ENCODE data around the gene ELMO1.

Gene ELMO1

GRCh38 chr7:37229381-37229780 is 219.3 kb downstream of the ELMO1 start:
- peak; percentile 70 for ATAC-seq (ENCODE audit: insufficient read depth, low read depth)
- no peak for DNase-seq
- Histone ChIP-seq H3K27me3 (ENCODE audit: insufficient read depth, low read length, poor library complexity) (no peaks in the 10 kb centered on the region), H3K4me1 (ENCODE audit: insufficient read depth, low read length) (peaks cover 28% of the 10 kb centered on the region), H3K79me2 (ENCODE audit: insufficient read depth, low read length) (no peaks in the 10 kb centered on the region), H3K9ac (ENCODE audit: low read depth, low read length) (no peak overlapping the region), H3K9me3 (ENCODE audit: insufficient read depth, low read length, severe bottlenecking) (no peaks in the 10 kb centered on the region), H2AFZ (ENCODE audit: low read depth, low read length) (no peak overlapping the region), H3K27ac (ENCODE audit: low read length) (no peak overlapping the region), H4K20me1 (ENCODE audit: insufficient read depth, low read length) (peaks cover 11% of the 10 kb centered on the region; the same call in 1 of the 2 replicates), H3K4me2 (ENCODE audit: insufficient read depth, low read length) (no peak overlapping the region), H3K4me3 (ENCODE audit: low read depth in 1 of 2, low read length in 2 of 2) (no peak overlapping the region), H3K36me3 (ENCODE audit: insufficient read depth, low read length) (peaks cover 12% of the 10 kb centered on the region; the same call in 1 of the 2 replicates)
- TF ChIP-seq EZH2 (IDR thresholded peaks at IDR 0.05; ENCODE audit: borderline replicate concordance, low read depth, low read length, severe bottlenecking) (no peak), CTCF (IDR thresholded peaks at IDR 0.05; ENCODE audit: borderline replicate concordance, extremely low read depth, low read length, poor library complexity, severe bottlenecking) (no peak)

GRCh38 chr7:37225285-37225969 is 223.2 kb downstream of the ELMO1 start:
- peaks cover 3% of the 10 kb centered on the region; the same call in 1 of the 2 replicates for H4K20me1 ChIP-seq (ENCODE audit: insufficient read depth, low read length)
- H3K4me3 ChIP-seq (ENCODE audit: low read depth in 1 of 2, low read length in 2 of 2) = no peak overlapping the region
- H3K79me2 ChIP-seq (ENCODE audit: insufficient read depth, low read length) = no peaks in the 10 kb centered on the region
- no peak overlapping the region for H3K4me2 ChIP-seq (ENCODE audit: insufficient read depth, low read length)
- no peak overlapping the region for H3K27ac ChIP-seq (ENCODE audit: low read length)
- H3K9ac ChIP-seq (ENCODE audit: low read depth, low read length) = no peak overlapping the region
- no peaks in the 10 kb centered on the region for H3K27me3 ChIP-seq (ENCODE audit: insufficient read depth, low read length, poor library complexity)
- TF ChIP-seq EZH2 (IDR thresholded peaks at IDR 0.05; ENCODE audit: borderline replicate concordance, low read depth, low read length, severe bottlenecking) (no peak), CTCF (IDR thresholded peaks at IDR 0.05; ENCODE audit: borderline replicate concordance, extremely low read depth, low read length, poor library complexity, severe bottlenecking) (no peak)
- no peak for DNase-seq
- H2AFZ ChIP-seq (ENCODE audit: low read depth, low read length) = no peak overlapping the region
- no peaks in the 10 kb centered on the region for H3K9me3 ChIP-seq (ENCODE audit: insufficient read depth, low read length, severe bottlenecking)
- peaks cover 30% of the 10 kb centered on the region for H3K36me3 ChIP-seq (ENCODE audit: insufficient read depth, low read length)
- H3K4me1 ChIP-seq (ENCODE audit: insufficient read depth, low read length) = peaks cover 17% of the 10 kb centered on the region
- no peak for ATAC-seq (ENCODE audit: insufficient read depth, low read depth)

DNA sequence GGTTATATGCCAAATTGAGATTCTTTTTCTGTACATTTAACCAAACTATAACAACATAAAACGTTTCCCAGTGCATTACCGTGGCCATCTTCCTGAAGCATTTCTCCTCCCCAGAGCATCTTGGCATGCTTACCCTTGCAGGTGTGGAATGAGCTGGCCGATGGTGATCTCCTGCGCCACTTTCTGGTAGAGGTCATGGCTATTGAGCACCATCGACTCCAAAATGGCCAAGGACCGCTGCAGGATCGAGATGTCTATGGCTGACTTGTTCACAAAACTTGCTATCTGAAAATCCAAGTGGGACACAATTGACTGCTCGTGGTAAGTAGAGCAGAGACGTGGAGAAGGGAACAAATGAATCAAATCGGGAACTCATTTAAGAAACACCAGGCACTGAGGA is 223.9 kb downstream of the ELMO1 start:
- Histone ChIP-seq H3K79me2 (ENCODE audit: insufficient read depth, low read length) (no peaks in the 10 kb centered on the region), H3K4me1 (ENCODE audit: insufficient read depth, low read length) (peaks cover 11% of the 10 kb centered on the region), H3K4me2 (ENCODE audit: insufficient read depth, low read length) (no peak overlapping the region), H2AFZ (ENCODE audit: low read depth, low read length) (no peak overlapping the region), H3K4me3 (ENCODE audit: low read depth in 1 of 2, low read length in 2 of 2) (no peak overlapping the region), H3K9me3 (ENCODE audit: insufficient read depth, low read length, severe bottlenecking) (no peaks in the 10 kb centered on the region), H4K20me1 (ENCODE audit: insufficient read depth, low read length) (no peaks in the 10 kb centered on the region), H3K27me3 (ENCODE audit: insufficient read depth, low read length, poor library complexity) (no peaks in the 10 kb centered on the region), H3K36me3 (ENCODE audit: insufficient read depth, low read length) (peaks cover 30% of the 10 kb centered on the region), H3K27ac (ENCODE audit: low read length) (no peak overlapping the region), H3K9ac (ENCODE audit: low read depth, low read length) (no peak overlapping the region)
- no peak for DNase-seq
- TF ChIP-seq EZH2 (IDR thresholded peaks at IDR 0.05; ENCODE audit: borderline replicate concordance, low read depth, low read length, severe bottlenecking) (no peak), CTCF (IDR thresholded peaks at IDR 0.05; ENCODE audit: borderline replicate concordance, extremely low read depth, low read length, poor library complexity, severe bottlenecking) (no peak)
- no peak for ATAC-seq (ENCODE audit: insufficient read depth, low read depth)

Measured in DND-41 (cell line).